NCI-H2227 (cell line): ENCODE measurements around the gene GALNT18.
A peak's percentile ranks its signal among the peaks of the same experiment; 100 is the strongest.

Experiments
- DNase-seq: peaks from one replicate; lab custom pipeline; 2025; ENCODE audit not compliant: unreplicated experiment; lab: John Stamatoyannopoulos, UW

The GALNT18 gene

DNA sequence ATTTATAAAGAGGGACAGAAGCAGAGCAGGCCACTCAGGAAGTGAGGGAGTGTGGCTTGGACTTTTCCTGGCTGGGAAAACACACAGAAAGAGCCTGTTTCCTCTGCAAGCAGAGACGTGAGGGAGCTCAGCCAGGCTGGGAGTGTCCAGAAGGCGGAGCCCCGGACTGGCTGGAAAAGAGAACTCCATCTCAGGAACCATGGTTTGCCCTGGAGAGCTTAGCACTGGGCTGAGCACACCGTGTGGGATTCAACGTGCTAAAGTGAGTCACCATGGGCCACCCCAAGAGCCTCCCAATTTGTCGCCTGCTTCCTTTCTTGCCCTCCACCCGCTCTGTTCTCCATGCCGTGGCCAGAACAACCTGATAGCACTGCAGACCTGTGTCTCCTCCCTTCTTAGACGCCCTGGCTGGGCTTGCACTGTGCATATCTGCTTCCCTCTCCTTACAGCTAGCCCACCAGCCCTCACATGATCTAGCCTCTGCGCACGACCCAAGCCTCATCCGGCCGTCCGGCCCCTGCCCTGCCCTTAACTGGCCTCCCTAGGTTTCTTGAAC, 51.8 kb downstream of the GALNT18 start:
- no peak for DNase-seq

DNA sequence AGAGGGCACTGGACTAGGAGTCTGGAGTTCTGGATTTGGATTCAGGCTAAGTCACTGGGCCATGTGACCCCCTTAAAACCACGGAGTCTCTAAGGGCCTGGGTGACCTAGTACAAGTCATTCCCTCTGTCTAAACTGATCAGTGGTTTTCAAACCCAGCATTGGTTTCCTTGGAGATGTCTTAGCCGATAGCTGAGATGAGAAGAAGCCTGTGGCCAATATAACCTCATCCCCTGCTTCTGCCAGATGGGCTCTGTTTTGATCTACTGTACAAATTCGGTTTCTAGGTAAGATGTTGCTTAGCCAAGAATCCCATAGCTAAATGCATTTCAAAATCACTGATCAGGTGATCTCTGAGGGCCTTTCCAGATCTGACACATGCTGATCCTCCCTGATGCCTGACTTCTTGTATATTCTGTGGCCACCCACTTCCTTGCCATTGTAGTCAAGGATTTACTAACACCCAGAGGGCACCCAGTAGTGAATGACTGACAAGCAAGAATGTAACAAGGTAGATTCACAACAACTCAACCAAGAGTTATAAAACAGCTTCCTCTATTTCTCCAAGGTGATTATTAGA, 53.1 kb downstream of the GALNT18 start:
- no peak for DNase-seq

DNA sequence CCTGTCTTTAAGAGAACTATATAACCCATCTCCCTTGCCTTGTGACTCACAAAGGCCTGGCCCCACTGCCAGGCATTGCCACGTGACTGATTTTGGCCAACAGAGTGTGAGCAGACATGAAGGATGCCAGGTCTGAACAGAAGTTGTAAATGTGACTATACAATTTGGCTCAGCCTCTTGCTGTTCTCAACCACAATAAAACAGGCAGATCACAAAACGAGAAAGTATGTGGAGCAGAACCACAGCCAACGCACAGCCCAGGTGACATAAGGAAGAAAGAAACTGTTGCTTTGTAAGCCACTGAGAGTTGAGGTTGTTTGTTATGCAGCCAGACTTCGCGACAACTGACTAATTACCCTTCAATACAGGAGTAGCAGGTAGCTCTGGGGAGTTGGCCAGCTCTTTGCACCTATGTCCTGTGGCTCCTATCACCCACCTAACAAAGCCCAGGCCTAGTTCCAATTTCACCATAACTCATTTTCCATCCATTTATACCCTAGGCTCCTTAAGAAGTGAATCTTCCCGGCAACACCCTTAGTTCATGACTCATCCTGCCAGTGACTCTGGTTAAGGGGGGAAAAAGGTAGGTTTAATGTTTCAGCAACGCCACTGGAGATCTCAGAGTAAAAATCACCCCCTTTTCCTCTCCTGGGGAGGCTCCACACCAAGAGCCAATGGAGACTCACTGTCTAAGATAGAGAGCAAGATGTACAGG, 53.7 kb downstream of the GALNT18 start:
- DNase-seq = no peak

DNA sequence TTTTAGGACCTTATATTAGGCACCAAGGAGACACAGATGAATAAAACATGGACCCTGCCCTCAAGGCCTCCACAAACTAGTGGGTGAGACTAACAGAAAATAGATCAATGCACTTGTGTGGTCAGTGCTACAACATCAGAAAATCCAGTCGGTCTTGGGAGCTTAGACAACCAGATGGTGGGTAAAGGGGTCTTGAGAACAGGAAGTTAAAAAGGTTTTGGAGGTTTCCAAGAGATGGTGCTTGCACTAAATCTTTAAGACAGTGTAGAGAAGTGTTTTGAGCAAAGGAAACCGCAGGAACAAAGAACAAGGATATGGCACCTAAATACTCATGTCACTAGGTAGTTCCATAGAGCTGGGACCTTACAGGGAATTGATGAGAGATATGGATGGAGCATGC, 56.2 kb downstream of the GALNT18 start:
- no peak for DNase-seq

DNA sequence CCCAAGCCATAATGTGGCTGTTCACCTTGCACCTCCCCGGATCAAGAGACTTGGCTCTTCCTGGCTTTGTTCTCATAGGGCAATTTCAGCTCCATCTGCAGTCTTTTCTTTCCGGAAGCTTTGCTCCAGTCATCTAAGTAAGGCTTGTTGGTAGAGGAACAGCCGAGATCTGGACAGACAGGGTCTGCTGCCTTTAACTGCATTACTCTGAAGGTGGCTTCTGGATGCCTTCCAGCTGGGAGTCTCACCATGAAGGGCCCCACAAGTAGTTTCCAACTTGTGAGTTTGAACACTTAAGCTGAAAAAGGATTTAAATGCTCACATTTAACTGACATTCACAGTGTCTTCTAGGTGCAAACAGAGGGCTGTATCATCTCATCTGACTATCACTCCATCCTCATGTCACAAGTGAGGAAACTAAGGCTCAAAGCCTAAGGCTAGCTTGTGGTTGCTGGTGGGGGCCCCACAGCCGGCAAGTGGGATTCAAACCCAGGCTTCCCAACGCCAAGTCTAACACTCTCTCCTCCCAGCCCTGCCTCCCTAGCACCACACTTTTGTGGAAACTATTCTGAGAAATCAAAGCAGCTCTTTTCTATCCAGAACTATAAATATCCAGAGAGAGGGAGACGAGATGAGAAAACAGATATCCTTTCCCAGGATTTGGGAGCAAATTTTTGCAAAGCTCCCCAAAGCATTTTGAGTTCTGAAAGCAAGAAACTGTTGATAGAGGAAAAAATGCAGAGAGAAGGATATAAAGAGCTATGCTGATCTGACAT, 58.4 kb downstream of the GALNT18 start:
- DNase-seq = no peak

DNA sequence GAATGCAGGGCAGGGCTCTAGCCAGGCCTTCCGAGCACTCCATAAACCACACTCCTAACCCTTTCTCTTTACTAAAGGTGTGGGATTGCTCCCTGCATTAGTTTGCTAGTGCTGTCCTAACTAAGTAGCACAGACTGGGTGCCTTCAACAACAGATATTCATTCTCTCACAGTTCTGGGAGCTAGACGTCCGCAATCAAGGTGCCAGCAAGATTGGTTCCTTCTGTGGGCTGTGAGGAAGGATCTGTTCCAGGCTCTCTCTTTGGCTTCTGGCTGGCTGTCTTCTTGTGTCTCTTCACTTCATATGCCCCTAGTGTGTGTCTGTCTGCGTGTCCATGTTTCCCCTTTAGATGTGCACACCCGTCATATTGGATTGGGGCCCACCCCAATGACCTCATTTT, 59.8 kb downstream of the GALNT18 start:
- DNase-seq = no peak

DNA sequence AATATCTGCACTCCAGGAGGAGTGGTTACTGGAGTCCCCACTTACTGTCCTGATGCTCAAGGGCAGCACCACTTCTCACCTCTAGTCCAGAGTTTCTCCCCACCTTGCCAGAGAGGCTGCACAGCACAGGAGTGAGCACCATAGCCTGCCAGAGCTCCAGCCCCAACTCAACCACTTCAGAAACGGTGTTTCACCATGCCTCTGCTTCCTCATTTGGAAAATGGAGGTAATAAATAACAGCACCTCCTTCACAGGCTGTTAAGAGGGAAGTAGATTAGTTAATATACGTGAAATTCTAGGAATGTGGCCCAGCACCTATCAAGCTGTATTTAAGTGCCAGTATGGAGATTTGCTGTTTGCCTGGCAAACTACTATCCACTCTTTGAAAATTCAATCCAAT, 63.0 kb downstream of the GALNT18 start:
- no peak for DNase-seq

DNA sequence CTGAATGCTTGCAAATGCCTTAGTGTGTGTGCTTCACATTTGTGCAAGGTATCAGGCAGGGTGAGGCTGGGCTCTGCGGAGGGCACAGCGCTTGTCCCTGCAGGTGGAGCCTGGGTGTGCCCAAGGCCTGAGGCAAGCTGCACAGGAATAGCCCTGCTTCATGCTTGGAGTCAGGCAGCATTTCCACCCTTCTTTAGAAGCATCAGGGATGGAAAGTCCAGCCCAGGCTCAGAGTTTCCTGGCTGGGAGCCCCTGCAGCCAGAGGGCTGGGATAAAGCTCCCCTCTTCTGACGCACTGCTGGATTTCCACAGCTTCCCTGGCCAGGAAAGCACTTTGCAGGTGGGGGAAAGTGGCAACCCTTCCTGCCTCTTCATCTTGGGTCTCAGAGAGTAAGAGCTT, 63.4 kb downstream of the GALNT18 start:
- no peak for DNase-seq

DNA sequence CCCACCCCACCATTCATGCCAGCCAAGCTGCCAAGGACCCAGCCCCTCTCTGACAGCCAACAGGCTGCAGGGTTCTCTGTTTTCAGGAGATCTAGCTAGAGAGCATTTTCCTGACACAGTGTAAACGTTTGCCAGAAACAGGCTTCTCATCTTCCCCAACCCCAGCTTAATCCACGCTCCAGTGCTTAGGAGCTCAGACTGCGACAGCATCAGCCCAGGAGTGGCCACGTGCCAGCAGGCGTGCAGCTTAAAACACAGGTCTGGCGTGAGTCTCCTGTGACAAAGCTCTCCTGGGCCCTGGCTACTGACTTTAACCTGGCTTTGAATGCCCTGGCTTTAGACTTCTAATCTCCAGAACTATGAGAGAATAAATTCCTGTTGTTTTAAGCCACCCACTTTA, 66.6 kb downstream of the GALNT18 start:
- DNase-seq = no peak

DNA sequence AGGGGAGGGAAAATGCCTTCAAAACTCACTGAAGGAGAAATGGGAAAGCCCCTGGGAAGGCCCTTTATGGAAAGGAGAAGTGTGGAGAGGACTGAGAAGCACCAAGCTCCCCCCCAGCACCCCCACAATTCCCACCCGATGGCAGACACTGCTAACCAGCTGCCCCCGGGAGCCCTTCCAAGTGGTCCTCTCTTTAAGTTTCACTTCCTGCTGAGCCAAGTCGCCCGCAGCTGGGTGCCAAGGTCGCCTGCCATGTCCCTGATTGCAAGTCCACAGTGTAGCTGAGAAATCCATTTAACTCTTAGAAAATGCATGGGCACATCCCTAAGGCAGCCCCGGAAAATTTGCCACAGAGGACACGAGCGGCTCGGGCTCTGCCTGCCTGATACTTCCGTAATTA, 68.2 kb downstream of the GALNT18 start:
- DNase-seq = no peak

DNA sequence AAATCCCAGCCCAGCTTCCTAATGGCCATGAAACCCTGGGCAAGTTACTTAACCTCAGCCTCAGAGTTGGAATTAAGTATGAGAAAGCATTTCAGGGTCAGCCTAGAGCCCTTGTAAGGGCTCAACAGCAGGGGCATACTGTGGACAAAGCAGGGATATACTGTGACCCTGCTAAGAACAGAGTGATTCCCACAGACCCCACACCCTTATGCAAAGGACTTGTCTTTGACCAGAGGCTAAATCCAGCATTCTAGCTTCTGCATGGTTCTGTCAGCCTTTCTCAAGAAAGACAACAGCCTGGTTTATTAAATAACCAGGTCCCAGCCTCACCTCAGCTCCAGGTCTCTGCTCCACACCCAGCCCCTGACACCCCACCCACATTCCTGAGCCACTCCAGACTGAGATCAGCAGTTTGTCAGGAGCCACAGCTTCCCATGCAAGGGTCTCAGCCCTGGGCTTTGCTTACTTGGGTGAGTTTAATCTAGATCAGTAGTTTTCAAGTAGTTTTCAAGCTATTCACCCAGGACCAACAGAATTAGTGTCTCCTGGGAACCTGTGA, 69.2 kb downstream of the GALNT18 start:
- DNase-seq = no peak

DNA sequence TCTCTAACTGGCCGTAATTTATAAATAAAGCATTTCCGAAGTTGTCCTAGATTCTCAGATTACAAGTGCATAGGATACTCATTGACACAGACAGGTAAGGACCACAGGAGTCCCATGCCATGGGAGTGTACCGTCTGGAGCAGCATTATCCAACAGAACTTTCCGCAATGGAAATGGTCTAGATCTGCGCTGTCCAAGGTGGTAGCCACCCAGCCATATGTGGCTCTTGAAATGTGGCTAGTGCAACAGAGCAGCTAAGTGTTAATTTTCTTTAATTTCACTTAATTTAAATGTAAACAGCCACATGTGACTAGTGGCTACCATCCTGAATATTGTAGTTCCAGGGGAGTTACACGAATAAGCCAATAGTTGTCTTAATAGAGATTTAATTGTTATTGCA, 71.3 kb downstream of the GALNT18 start:
- DNase-seq = no peak

DNA sequence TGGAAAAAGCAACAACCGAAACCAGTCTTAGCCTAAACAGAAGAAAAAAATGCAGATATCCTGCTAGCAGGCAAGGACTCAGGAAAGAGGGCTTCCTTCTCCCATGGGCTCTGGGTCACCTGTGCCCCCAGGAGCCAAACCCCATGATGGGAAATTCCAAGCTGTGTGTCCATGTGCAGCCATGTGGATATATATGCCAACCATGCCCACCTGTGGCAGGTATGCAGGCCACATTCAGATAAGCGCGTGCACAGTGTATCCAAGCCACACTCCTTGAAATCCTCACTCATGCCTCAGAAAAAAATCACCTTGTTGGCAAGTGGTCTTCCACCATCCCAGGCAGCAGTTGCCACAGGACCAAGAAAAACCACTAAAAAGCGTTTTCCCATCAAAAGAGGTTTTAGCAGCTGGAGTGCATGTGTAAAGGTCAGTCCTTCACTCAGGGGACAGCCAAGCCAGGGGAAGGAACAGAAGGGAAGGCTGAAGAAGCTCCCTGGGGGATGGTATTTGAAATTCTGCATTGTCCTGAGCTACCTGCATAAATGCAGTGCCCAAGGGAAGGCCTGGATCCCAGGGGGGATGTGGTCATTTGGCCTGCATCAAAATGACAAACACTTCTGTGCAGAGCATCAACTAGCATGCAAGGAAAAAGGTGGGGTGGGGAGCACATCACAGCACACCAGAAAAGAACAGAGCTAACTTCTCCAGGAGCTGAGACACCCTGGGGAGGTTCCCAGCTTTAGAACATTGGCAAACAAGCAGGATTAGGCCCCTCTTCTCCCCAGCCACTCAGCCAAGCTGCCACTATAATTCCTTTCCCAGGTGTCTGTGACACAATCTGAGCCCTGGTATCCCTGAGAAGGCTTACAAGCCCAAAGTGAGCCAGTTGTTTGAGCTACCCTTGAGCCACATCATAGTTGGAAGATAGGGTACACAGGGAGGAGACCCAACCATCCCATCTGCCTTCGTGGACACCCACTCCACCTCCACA, 76.2 kb downstream of the GALNT18 start:
- no peak for DNase-seq

DNA sequence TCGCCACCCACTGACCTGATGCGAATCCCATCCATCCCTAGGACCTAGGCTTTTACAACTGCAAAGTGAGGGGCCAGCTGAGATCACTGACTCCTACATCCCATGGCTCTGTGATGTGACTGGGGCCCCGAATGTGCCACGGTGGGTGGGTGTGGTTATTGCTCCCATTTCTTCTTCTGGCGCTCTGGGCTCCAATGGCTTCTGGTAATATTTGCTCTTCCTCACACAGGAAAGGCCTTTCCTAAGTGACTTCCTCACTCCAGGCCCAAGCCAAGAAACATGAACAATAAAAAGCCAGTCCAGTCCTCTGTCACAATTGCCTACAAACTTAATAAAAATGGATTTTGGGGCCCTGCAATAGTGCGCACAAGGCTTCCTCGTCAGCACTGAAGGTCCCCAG, 78.1 kb downstream of the GALNT18 start:
- no peak for DNase-seq

DNA sequence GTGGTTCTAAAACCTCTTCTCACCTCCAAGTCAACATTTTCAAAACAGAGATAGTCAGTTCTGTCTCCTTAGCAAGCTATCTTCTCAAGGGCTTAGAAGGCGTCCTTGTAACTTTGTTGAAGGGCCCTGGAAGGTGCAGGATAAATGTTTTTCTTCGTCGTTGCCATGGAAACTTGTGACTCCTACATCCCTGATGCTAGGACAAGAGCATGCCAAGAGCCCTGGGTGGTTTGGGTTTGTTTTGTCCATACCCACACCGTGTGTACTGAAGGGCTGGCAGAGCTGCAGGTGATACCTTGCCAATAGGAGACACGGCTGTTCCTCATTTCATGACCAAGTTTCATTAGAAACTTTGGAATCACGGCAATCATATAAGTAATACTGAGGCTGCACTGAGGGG, 81.6 kb downstream of the GALNT18 start:
- no peak for DNase-seq

DNA sequence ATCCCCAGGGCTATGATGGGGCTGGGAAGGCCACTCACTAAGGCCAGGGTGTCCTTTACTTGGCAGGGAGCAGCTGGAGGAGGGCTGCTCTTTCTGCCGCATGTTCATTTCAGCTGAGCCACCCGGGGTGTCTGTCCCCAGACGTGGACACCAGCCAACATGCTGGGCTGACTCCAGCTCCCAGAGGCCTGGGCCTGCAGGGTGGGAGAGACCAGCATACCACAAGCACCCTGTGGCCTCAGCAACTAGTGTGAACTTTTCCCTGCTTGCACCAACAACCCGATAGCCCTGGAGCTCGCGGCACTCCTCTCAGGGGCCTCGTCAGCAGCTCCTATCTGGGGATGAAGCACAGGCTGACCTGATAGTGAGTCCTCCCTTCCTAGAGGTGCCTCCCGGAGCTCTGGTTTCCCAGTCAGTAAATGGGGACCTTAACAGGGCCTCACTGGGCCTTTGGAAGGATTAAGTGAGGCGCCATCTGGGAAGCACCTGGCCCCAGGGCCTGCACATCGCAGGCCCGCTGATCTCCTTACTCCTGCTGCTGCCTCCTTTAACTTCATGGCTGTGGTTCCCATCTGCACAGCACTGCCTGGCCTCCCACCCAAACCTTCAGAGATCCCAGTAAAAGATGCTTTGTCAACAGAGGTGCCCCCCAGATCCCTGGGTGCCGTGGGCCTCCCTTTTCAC, 83.4 kb downstream of the GALNT18 start:
- no peak for DNase-seq

DNA sequence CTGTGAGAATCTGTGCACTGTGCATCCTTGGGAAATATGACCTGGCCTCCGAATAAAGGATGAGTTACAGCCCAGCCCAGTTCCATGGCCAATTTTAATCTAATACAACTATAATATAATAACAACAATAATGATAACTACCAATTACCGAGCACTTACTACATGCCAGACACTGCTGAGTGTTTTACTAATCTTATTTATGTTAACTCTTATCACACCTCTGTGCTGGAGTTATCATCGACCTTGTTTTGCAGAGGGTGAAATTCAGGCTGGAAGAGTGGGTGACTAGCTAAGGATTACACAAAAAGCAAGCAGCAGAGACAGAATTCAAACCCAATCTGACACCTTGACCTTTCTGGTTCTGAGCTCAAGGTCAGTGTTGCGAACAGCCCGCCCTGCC, 83.9 kb downstream of the GALNT18 start:
- peak; percentile 7 for DNase-seq

DNA sequence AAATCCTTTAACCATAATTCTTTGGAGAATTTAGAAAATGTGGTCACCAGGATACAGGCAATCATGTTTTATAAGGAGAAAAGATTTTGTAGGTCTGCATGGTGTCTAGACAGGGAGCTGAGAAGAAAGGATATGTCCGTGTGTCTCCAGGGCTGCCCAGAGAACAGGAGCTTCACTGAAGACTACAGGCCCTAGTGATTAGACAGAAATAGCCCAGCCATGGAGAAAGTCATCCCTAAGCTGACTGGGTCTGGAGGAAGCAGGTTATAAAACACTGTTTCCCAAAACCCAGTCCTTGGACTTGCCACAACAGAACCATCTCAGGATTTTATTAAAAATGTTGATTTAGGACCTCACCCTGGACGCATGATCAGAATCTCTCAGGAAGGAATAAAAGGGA, 84.4 kb downstream of the GALNT18 start:
- no peak for DNase-seq

DNA sequence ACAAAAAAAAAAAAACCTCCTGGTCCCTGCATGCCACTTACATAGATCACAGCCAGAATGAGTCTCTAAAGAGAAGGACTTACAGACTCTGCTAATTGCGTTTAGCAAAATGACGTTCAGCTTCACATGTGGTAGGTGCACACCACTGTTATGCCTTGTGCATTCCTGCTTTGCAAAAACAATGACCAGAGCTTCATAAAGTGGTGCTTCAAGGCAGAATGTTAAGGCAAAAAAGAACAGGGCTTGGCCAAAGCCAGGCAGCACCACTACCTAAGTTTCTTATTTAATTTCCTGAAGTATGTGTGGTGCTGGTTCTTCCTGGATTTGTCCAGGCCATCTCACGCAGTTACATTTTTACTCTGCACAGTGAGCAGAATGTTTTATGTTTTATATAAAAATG, 85.2 kb downstream of the GALNT18 start:
- no peak for DNase-seq

DNA sequence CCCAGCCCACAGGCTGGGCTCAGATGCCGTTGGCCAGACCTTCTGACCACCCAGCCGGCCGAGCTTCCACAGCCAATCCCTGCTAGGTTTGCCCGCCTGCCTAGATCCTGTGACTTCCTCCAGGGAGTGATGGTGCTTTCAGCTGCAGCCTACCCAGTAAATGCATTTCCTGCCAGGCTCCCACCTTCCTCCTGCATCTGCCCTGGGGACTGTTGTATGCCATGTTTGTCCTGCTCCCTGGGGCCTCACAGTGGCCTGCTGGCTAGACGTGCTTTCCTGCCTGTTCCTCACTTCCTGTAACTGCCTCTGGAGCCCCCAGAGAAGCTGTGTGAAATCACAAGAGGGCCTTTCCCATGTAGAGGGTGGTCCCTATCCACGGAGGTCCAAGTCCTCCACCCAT, 86.2 kb downstream of the GALNT18 start:
- no peak for DNase-seq
